HT1080 (cell line): ENCODE results near the gene CAMKK1. TPM values are rescaled to one million over a fixed set of nuclear protein-coding genes. Genes with fewer than 3 reads are reported as not detected.

Experiments used
- DNase-seq: peaks from one replicate; pipeline ENCODE4 v3.0.0-alpha.2; 2015; ENCODE audit warnings: low read depth
- total RNA-seq: library from RNA; depleted of rRNA; stranded (reverse); fragments of >200 nt; shearing (Covaris generic); gene quantifications from 2 replicates; pipeline ENCODE4 v1.2.3, GENCODE V29; 2014

CAMKK1 gene
- total RNA-seq, 1 experiment from 2014 or later, result 11.8 TPM

- no peak for DNase-seq
Measured at GRCh38 chr17:3918372-3919122, 25.7 kb upstream of the CAMKK1 start.

- DNase-seq, result no peak
Measured at GRCh38 chr17:3917391-3917931, 24.6 kb upstream of the CAMKK1 start.

GRCh38 chr17:3916825-3917224, 24.0 kb upstream of the CAMKK1 start:
- no peak for DNase-seq

- peak; percentile 24 for DNase-seq
Measured at GRCh38 chr17:3915995-3916696, 23.3 kb upstream of the CAMKK1 start, which contains the start of gene P2RX1. TSS of gene P2RX1 (minus strand) at chr17:3916465. CDS start at chr17:3916225, 240 bp downstream.

- DNase-seq, result no peak
Measured at GRCh38 chr17:3915581-3915994, 22.7 kb upstream of the CAMKK1 start.

- DNase-seq, result no peak
Measured at GRCh38 chr17:3914312-3914670, 21.4 kb upstream of the CAMKK1 start.

GRCh38 chr17:3913531-3914311, 20.9 kb upstream of the CAMKK1 start:
- peak; percentile 68 for DNase-seq

- DNase-seq, result no peak
Measured at GRCh38 chr17:3912827-3913226, 20.0 kb upstream of the CAMKK1 start.

GRCh38 chr17:3911271-3912053, 18.6 kb upstream of the CAMKK1 start:
- no peak for DNase-seq

- no peak for DNase-seq
Measured at GRCh38 chr17:3910420-3911270, 17.8 kb upstream of the CAMKK1 start.

GRCh38 chr17:3909257-3909656, 16.4 kb upstream of the CAMKK1 start:
- DNase-seq, result no peak

GRCh38 chr17:3907483-3908216, 14.8 kb upstream of the CAMKK1 start:
- DNase-seq, result no peak

GRCh38 chr17:3906881-3907280, 14.0 kb upstream of the CAMKK1 start:
- DNase-seq, result no peak

GRCh38 chr17:3905017-3905520, 12.2 kb upstream of the CAMKK1 start:
- DNase-seq, result no peak

GRCh38 chr17:3904501-3904900, 11.6 kb upstream of the CAMKK1 start:
- no peak for DNase-seq

GRCh38 chr17:3903881-3904290, 11.0 kb upstream of the CAMKK1 start:
- DNase-seq, result no peak

- DNase-seq, result no peak
Measured at GRCh38 chr17:3903051-3903825, 10.4 kb upstream of the CAMKK1 start.

GRCh38 chr17:3900646-3901045, 7.8 kb upstream of the CAMKK1 start:
- no peak for DNase-seq
